VCaP (cell line): Measurements from ENCODE around the gene RBMS3.

Experiments
- H3K27ac ChIP-seq: fragments of 450-650 bp; 2 replicates; pipeline ENCODE4 v1.5.1; 2017
- TF ChIP-seq, protein P1 (sequence below): fragments of 450-650 bp; conservative IDR thresholded peaks from 2 replicates; pipeline ENCODE4 v1.5.1; 2017; ENCODE audit warnings: mild to moderate bottlenecking, moderate library complexity

RBMS3 gene

DNA sequence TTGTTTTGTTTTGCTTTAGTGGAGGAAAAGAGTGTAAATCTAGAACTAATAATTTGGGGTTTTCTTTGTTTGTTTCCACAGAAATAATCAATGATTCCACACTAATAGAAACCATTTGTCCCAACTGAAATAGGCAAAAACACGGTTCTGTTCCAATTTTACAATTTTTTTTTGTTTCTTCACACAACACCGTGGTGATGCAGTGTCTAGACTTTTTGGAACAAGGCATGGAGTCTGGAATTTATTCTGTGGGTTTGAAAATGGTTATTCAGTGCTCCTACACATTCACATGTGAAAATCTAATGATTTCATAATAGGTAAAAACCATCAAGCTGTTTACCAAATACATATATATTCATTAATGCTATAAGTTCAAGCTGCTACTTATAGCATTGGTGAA, 696.5 kb downstream of the RBMS3 start:
- TF ChIP-seq, protein P1, sequence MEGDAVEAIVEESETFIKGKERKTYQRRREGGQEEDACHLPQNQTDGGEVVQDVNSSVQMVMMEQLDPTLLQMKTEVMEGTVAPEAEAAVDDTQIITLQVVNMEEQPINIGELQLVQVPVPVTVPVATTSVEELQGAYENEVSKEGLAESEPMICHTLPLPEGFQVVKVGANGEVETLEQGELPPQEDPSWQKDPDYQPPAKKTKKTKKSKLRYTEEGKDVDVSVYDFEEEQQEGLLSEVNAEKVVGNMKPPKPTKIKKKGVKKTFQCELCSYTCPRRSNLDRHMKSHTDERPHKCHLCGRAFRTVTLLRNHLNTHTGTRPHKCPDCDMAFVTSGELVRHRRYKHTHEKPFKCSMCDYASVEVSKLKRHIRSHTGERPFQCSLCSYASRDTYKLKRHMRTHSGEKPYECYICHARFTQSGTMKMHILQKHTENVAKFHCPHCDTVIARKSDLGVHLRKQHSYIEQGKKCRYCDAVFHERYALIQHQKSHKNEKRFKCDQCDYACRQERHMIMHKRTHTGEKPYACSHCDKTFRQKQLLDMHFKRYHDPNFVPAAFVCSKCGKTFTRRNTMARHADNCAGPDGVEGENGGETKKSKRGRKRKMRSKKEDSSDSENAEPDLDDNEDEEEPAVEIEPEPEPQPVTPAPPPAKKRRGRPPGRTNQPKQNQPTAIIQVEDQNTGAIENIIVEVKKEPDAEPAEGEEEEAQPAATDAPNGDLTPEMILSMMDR, result no peak
- peak overlapping the region; percentile 57 for H3K27ac ChIP-seq

DNA sequence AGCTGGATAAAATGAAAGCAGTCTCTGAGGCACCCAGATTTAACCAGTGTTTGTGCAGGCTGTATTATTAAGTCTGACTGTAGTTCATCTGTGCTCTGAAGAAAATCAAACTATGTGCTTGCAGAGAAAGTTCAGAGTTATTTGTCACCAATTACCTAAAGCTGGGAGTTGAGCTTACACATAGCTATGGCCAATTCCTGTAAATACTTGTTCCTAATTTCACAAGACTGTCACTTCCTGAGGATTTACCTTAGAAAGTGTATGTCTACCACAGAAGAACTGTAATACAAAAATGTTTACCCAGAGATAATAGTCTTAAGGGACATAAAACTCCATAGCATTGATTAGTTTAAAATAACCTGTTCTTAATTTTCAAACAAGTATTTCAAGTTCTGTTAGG, 697.2 kb downstream of the RBMS3 start:
- peak overlapping the region; percentile 57 for H3K27ac ChIP-seq
- TF ChIP-seq, protein P1, result no peak

DNA sequence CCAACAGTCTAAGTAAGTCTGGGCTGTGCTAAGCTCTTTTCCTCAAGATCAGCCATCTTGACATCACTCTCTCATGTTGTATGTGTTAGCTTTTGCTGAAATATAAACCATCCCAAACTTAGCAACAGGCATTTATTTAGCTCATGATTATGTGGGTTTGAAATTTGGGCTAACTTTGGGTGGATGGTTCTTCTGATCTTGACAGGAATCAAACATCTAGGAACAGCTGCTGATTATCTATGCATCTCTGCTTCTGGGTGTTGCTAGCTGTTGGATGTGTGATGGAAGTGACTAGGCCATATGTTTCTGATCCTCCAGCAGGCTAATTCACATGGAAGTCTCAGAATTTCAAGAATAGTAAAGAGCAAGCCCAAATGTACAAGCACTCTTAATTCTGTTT, 710.3 kb downstream of the RBMS3 start:
- no peak overlapping the region for H3K27ac ChIP-seq
- TF ChIP-seq, protein P1, result no peak

DNA sequence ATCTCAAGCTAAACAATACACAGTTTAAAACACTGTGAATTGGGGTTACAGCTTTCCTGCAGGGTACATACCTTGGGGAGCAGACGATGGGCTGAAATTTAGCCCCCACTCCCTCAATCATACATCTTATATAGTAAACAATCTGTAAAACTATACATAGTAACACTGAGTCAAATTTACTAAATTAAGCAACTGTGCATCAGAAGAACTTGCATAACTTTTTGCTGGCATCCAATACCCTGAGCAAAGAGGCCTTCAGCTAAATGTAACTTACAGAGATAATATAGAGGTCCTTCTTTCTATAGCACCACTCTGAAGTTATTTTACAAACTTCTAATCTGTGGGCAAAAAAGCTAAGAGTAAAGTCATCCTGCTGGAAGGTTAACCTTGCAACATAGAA, 721.9 kb downstream of the RBMS3 start:
- no peak overlapping the region for H3K27ac ChIP-seq
- TF ChIP-seq, protein P1, result no peak

DNA sequence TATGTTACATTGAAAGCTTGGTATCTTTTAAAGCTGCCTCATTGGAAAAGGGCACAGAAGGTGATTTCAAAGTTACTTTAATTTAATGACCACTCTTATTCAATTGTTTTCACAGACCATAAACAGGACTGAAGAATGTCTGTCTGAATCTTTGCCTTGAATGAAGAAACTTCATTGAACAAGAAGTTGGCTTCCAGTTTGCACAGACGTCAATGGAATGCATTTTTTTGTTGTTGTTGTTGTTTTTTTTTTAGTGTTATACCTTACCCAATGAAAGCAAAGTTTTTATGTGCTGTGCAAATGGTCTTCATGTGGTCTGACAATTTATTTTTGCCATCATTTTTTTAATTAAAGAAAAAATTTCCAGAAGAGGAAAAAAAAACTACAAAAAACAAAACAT, 722.9 kb downstream of the RBMS3 start:
- TF ChIP-seq, protein P1, result no peak
- no peak overlapping the region for H3K27ac ChIP-seq

DNA sequence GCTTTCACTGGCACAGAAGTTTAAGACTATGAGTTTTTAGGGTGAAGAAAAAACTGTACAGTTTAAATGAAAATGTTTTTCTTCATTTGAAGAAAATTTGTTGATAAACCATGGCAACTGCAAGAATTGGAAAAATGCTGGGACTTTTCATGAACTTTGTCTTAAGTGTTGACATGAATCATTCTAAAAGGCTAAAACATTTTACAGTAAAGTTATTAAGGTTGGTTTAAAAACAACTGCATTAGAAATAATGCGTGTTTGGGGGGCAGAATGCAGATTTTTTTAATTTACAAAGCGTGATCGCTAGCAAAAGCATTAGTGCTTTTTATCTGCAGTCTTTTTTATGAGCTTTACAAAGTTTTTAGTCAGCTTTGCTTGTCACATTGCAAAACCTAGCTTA, 723.6 kb downstream of the RBMS3 start:
- TF ChIP-seq, protein P1, result no peak
- H3K27ac ChIP-seq, result no peak overlapping the region

DNA sequence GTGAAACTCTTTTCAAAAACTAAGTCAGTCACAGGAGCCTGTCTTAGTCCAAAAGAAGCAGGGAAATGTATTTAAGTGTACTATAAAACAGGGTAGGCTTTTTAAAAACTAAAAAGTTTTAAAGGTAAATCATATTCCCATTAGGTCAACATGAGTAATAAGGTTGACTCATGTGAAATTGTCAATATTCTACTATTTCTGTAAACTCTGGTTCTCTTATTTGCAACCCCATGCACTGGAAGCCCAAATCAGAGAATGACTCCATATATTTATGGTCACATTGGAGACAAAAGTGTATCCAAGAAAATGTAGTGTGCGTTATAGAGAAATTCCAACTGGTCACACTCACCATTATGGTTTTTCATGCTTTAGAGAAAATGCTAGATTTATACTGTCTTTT, 725.2 kb downstream of the RBMS3 start:
- H3K27ac ChIP-seq, result no peak overlapping the region
- TF ChIP-seq, protein P1, result no peak

DNA sequence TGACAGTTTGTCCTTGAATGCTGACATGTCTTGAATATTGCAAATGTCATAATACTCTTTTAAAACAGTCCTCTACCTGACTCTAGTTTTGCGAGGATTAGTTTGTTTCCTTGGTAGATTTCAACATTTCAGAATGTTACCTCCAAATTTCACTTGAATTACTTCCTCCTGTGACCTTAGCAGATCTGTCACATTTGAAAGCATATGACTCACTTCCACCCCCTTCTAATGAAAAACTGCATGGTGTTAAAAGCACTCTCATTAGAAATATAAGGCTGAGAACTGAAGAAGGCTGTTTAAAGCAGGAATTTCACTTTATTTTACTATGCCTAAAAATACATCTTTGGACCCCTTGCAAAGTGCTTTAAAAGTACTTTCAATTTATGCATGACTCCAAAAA, 726.8 kb downstream of the RBMS3 start:
- no peak overlapping the region for H3K27ac ChIP-seq
- TF ChIP-seq, protein P1, result no peak
